Hematopoietic multipotent progenitor cell (in vitro differentiated cells): ENCODE results near the gene DZIP1L. TPM values are rescaled to one million over a fixed set of nuclear protein-coding genes. Genes with fewer than 3 reads are reported as not detected.

Source experiments
- DNase-seq, 3 donors: peaks; one replicate each; pipeline ENCODE4 v3.0.0-alpha.2; 2011 to 2015; ENCODE audit warnings: low read depth in 2 of 3, low spot score in 2 of 3
- total RNA-seq: library from RNA; depleted of rRNA; stranded (reverse); fragments of >200 nt; gene quantifications from one replicate; pipeline ENCODE4 v1.2.3, GENCODE V29; 2012

DZIP1L gene
- total RNA-seq, 1 donor = 7.3 TPM

GRCh38 chr3:138038725-138039462, 76.5 kb downstream of the DZIP1L start:
- DNase-seq = no peak

- no peak for DNase-seq
These were observed 78.8 kb downstream of the DZIP1L start for GRCh38 chr3:138036572-138036971.

GRCh38 chr3:138034918-138035317, 80.5 kb downstream of the DZIP1L start:
- DNase-seq = no peak

DNA sequence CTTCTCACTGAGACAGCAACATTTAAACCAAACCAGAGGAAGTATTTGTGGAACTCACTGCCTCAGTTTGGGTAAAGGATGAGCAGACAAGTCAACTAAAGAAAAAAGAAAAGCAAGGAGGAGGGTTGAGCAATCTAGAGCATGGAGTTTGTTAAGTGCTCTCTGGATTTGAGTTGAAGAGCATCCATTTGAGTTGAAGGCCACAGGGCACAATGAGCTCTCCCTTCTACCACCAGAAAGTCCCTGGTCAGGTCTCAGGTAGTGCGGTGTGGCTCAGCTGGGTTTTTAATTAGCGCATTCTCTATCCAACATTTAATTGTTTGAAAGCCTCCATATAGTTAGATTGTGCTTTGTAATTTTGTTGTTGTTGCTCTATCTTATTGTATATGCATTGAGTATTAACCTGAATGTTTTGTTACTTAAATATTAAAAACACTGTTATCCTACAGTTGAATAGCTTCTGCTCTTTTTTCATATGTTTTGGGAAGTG, 82.2 kb downstream of the DZIP1L start:
- no peak for DNase-seq

- no peak for DNase-seq
These were observed 82.8 kb downstream of the DZIP1L start for GRCh38 chr3:138032567-138032966.

- no peak for DNase-seq
These were observed 83.9 kb downstream of the DZIP1L start for GRCh38 chr3:138031536-138031935.

DNA sequence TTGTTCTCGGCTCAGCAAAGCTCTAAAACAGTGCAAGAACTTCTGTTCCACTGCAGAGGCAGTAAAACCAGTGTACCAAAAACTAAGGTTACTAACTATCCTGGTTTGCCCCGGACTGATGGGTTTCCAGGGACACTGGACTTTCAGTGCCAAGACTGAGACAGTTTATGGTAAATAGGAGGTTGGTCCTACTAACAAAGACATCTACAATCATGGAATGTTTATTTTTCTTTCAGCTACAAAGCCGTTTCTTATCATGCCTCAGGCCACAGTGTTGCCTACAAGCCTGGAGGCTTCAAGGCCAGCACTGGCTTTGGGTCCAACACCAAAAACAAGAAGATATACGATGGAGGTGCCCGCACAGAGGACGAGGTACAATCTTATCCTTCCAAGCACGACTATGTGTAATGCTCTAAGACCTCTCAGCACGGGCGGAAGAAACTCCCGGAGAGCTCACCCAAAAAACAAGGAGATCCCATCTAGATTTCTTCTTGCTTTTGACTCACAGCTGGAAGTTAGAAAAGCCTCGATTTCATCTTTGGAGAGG, 84.6 kb downstream of the DZIP1L start:
- DNase-seq = no peak

GRCh38 chr3:138027821-138028220, 87.6 kb downstream of the DZIP1L start:
- no peak for DNase-seq

DNA sequence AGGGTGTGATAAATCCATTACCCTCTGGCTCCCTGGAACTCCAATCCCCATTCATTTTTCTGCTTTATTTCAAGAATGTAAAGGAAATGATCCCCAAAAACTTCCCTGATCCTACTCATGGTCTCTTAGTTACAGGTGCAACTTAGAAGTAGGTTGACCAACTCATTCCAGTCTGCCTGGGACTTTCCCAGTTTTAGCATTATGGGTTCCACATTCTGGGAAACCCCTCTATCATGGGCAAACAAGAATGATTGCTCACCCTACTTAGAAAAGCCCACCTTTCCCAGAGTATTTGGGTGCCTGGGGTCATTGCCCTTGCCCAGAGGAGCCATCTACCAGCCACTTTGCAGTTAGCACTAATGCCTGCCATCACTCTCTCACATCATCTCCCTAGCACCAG, 89.9 kb downstream of the DZIP1L start:
- no peak for DNase-seq

DNA sequence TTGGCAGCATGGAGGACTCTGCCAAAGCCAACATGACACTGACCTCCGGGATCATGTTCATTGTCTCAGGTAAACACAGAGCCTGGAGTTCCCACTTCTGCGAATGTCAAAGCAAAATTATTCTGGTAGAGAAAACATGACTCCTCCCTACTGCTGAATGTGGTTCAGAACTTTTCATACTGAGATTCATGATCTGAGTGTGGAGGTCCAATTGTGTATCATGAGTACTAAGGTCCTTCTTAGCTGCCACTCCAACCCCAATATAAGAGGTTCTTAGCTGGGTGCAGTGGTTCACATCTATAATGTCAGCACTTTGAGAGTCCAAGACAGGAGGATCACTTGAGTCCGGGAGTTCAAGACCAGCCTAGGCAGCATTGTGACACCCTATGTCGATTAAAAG, 91.7 kb downstream of the DZIP1L start:
- DNase-seq = no peak

DNA sequence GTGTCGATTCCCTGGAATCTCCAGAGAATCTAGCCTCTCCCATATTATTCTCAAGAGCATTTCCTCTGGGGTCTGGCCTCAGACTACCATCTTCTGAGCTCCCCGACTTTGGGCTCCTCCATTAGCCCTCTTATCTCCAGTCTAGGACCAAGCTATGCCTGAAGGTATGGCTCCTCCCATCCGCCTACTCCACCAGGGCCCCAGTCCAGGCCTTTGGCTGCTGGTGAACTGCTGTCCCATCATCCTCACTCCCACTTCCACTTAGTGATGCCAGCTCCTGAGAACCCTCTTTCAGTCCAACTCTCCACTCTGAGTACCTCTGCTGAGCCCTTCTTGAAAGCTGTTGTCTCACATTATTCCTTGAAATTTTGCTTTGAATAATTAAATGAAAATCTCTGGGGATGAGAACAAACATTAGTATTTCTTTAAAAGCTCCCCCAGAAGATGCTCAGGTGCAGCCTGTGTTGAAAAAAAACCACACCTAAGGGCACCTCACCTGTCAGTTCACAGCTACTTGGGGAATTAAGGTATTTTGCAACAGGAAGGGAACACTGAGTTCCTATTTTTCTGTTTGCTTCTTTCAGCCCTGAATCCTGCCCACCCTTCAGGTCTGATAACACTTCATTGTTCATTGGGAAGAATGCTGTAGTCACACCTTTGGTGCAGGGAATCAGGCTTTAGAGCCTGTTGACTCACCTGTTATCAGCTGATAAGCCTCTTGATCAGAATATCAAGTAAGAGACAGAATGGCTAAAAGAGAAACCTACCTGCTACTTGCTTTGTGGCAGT, 95.9 kb downstream of the DZIP1L start:
- no peak for DNase-seq

- DNase-seq = no peak
These were observed 99.3 kb downstream of the DZIP1L start for GRCh38 chr3:138016065-138016464.

DNA sequence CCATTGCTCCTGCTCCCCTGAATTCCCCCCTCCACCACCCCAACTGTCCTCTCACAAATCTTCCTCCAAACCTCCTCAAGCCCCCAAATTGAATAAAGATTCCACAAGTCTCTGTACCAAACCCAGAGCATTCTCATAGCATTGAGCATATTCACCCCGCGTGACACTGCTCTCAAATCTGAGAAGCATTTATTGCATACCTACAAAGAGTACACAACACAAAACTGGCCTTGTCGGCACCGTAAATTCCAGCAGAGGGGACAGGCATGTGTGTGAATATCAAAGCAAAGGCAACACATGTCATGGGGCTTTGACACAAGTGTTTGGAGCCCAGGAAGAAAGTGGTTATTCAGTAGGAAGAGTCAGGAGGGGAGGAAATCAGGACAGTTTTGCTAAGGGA, 102.9 kb downstream of the DZIP1L start:
- DNase-seq = no peak

Other genes with a start within 250 kb of the DZIP1L start
- not detected for gene CLDN18, start 105.4 kb downstream of the DZIP1L start, total RNA-seq
- not detected for gene A4GNT, start 16.8 kb upstream of the DZIP1L start, total RNA-seq
- 15.6 TPM for gene DBR1, start 59.3 kb upstream of the DZIP1L start, total RNA-seq
- 151 TPM for gene ARMC8, start 71.7 kb upstream of the DZIP1L start, total RNA-seq
- gene NME9, start 214.2 kb upstream of the DZIP1L start, total RNA-seq = 1.1 TPM
- gene MRAS, start 233.0 kb upstream of the DZIP1L start, total RNA-seq = 2.2 TPM